T-cell (primary cell): ENCODE data around the gene PKD1L1. TPM values are rescaled to one million over a fixed set of nuclear protein-coding genes. Genes with fewer than 3 reads are reported as not detected.

Experiments
- ATAC-seq, 4 experiments: fragments of 200-7000 bp in 3 of 4; fragments of 150-1000 bp in 1 of 4; cut with Tn5 transposase; replicated peaks in 1 of 4; 1 replicate in 3 of 4; 2 replicates in 1 of 4; pipeline ENCODE4 v1.10.0; 2021; ENCODE audit warnings: moderate library complexity in 3 of 4, mild to moderate bottlenecking in 2 of 4, moderate number of reproducible peaks in 1 of 4
- CTCF ChIA-PET, 2 donors: fragments of 300-600 bp; sonication (Branson Sonifier 250); formaldehyde crosslinking; loops; one replicate each; lab custom pipeline; 2022; ENCODE audit warnings: antibody characterized with exemption in 2 of 2; lab: Charles Lee
- POLR2A ChIA-PET, 2 donors: fragments of 300-600 bp; sonication (Branson Sonifier 250); formaldehyde crosslinking; loops; one replicate each; lab custom pipeline; 2022; ENCODE audit warnings: antibody characterized with exemption in 2 of 2; lab: Charles Lee
- DNase-seq, 35 experiments: peaks; one replicate each; pipeline versions ENCODE4 v3.0.0 to v3.0.0-alpha.2; 2013 to 2023
- H3K27ac ChIP-seq: one replicate; pipeline ENCODE4 v1.5.1; 2013; ENCODE audit warnings: low read length
- H3K27me3 ChIP-seq, 2 experiments: replicated peaks in 1 of 2; 1 replicate in 1 of 2; 2 replicates in 1 of 2; pipeline versions ENCODE4 v1.6.1 to v1.7.0; 2013; ENCODE audit warnings: low read length in 1 of 2, mixed read lengths in 1 of 2; ENCODE audit not compliant: control insufficient read depth in 2 of 2, insufficient read depth in 2 of 2; ENCODE audit errors: extremely low read depth in 1 of 2
- H3K36me3 ChIP-seq, 2 donors: 1 replicate in 1 of 2; 2 replicates in 1 of 2; pipeline versions ENCODE4 v1.6.1 to v1.7.0; 2013; ENCODE audit warnings: low read length in 1 of 2; ENCODE audit not compliant: control insufficient read depth in 2 of 2, insufficient read depth in 1 of 2; ENCODE audit errors: extremely low read depth in 1 of 2
- H3K4me1 ChIP-seq, 2 experiments: 1 replicate in 1 of 2; 2 replicates in 1 of 2; pipeline versions ENCODE4 v1.6.1 to v1.7.0; 2013; ENCODE audit warnings: low read length in 2 of 2, mixed read lengths in 1 of 2; ENCODE audit not compliant: insufficient read depth in 2 of 2, control insufficient read depth in 1 of 2; ENCODE audit errors: extremely low read depth in 1 of 2
- H3K4me3 ChIP-seq, 2 donors: 1 replicate in 1 of 2; 2 replicates in 1 of 2; pipeline versions ENCODE4 v1.5.1 to v1.7.0; 2013; ENCODE audit warnings: mild to moderate bottlenecking in 2 of 2, low read length in 1 of 2, moderate library complexity in 1 of 2; ENCODE audit not compliant: control insufficient read depth in 1 of 2; ENCODE audit errors: extremely low read depth in 1 of 2
- H3K9me3 ChIP-seq: 2 replicates; pipeline ENCODE4 v1.7.0; 2013
- H3K27ac Mint-ChIP-seq, 2 donors: one replicate each; pipeline ENCODE4 v1.8.0; 2020 to 2021; ENCODE audit warnings: mild to moderate bottlenecking in 2 of 2, mixed read lengths in 2 of 2
- H3K27me3 Mint-ChIP-seq, 2 donors: one replicate each; pipeline ENCODE4 v1.8.0; 2021 to 2022; ENCODE audit warnings: mixed read lengths in 2 of 2
- H3K36me3 Mint-ChIP-seq: one replicate; pipeline ENCODE4 v1.8.0; 2021; ENCODE audit warnings: mixed read lengths
- H3K4me1 Mint-ChIP-seq, 3 donors: one replicate each; pipeline ENCODE4 v1.8.0; 2020 to 2022; ENCODE audit warnings: mixed read lengths in 3 of 3, mild to moderate bottlenecking in 1 of 3
- H3K4me3 Mint-ChIP-seq, 3 donors: one replicate each; pipeline ENCODE4 v1.8.0; 2020 to 2022; ENCODE audit warnings: mild to moderate bottlenecking in 3 of 3, mixed read lengths in 3 of 3, moderate library complexity in 3 of 3
- H3K9me3 Mint-ChIP-seq, 3 donors: one replicate each; pipeline ENCODE4 v1.8.0; 2020 to 2022; ENCODE audit warnings: mixed read lengths in 3 of 3
- WGBS: methylation state at CpG from one replicate; pipeline ENCODE4 v1.1.5; 2013; ENCODE audit warnings: missing lambda C conversion rate; ENCODE audit not compliant: insufficient coverage; 5-methylcytosine and 5-hydroxymethylcytosine counted together
- total RNA-seq, 35 experiments: library from RNA in 6 of 35; stranded (reverse) in 6 of 35; fragments of 120-200 nt in 1 of 35; gene quantifications; one replicate each; pipeline versions ENCODE4 v1.2.1 to v1.2.4 and lab custom pipeline; 2013 to 2026

The PKD1L1 gene
- total RNA-seq, 5 donors from 2014 or later (not counting 1 experiment from before 2014, with no cell fraction given), result 0.30 to 0.76 (median 0.38) TPM

GRCh38 chr7:47763063-47763974 is 184.9 kb downstream of the PKD1L1 start:
- H3K9me3 Mint-ChIP-seq, result peaks cover 0 to 6% (median 0%) of the 10 kb centered on the region in 3 donors
- no peaks in the 10 kb centered on the region for H3K9me3 ChIP-seq
- no peak for ATAC-seq
- no peak overlapping the region for H3K4me3 Mint-ChIP-seq
- H3K4me1 Mint-ChIP-seq, result peaks cover 0 to 2% (median 0%) of the 10 kb centered on the region in 3 donors
- no peaks in the 10 kb centered on the region for H3K4me1 ChIP-seq
- no peak for DNase-seq
- H3K36me3 Mint-ChIP-seq, result no peaks in the 10 kb centered on the region
- ChIA-PET CTCF (no interaction called here), POLR2A (no interaction called here)
- peaks cover 0 to 3% of the 10 kb centered on the region in 2 experiments for H3K27me3 ChIP-seq
- H3K27ac ChIP-seq, result no peak overlapping the region
- H3K4me3 ChIP-seq, result no peak overlapping the region
- no peak overlapping the region for H3K27ac Mint-ChIP-seq
- H3K27me3 Mint-ChIP-seq, result no peaks in the 10 kb centered on the region
- no peaks in the 10 kb centered on the region for H3K36me3 ChIP-seq
- 78% methylated on average over 3 of the region's 9 CpGs for WGBS

GRCh38 chr7:47762746-47763062 is 185.6 kb downstream of the PKD1L1 start:
- POLR2A ChIA-PET, result no interaction called here
- no peak overlapping the region for H3K27ac ChIP-seq

DNA sequence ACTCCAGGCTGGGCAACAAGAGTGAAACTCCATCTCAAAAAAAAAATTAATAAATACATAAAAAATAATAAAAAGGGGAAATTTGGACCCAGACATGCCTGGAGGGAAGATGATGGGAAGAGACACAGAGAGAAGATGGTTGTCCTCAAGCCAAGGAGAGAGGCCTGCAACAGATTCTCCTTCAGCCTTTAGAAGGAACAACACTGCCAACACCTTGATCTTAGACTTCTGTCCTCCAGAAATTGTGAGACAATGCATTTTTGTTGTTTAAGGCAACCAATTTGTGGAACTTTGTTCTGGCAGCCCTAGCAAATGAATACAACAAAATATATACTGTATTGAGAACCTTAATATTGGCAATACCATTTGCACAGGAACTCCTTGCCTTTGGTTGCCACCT is 186.1 kb downstream of the PKD1L1 start:
- ChIA-PET CTCF (no interaction called here), POLR2A (no interaction called here)
- ATAC-seq (no peak), DNase-seq (no peak)
- no peaks in the 10 kb centered on the region for H3K27me3 Mint-ChIP-seq
- peaks cover 0 to 2% (median 0%) of the 10 kb centered on the region in 3 donors for H3K4me1 Mint-ChIP-seq
- H3K4me3 ChIP-seq, result no peak overlapping the region
- H3K36me3 ChIP-seq, result no peaks in the 10 kb centered on the region
- no peaks in the 10 kb centered on the region for H3K9me3 ChIP-seq
- H3K4me3 Mint-ChIP-seq, result no peak overlapping the region
- peaks cover 0 to 3% of the 10 kb centered on the region in 2 experiments for H3K27me3 ChIP-seq
- H3K9me3 Mint-ChIP-seq, result peaks cover 0 to 2% (median 0%) of the 10 kb centered on the region in 3 donors
- no peaks in the 10 kb centered on the region for H3K4me1 ChIP-seq
- H3K27ac ChIP-seq, result no peak overlapping the region
- no peak overlapping the region for H3K27ac Mint-ChIP-seq
- no peaks in the 10 kb centered on the region for H3K36me3 Mint-ChIP-seq

More at GRCh38 chr7:47762746-47763062, 185.6 kb downstream of the PKD1L1 start:
- no peaks in the 10 kb centered on the region for H3K27me3 Mint-ChIP-seq
- H3K4me3 Mint-ChIP-seq, result no peak overlapping the region
- Histone ChIP-seq H3K27me3 (peaks cover 0 to 3% of the 10 kb centered on the region in 2 experiments), H3K4me3 (no peak overlapping the region), H3K9me3 (no peaks in the 10 kb centered on the region), H3K4me1 (no peaks in the 10 kb centered on the region), H3K36me3 (no peaks in the 10 kb centered on the region)
- no peaks in the 10 kb centered on the region for H3K36me3 Mint-ChIP-seq
- H3K4me1 Mint-ChIP-seq, result peaks cover 0 to 2% (median 0%) of the 10 kb centered on the region in 3 donors
- WGBS, result 95% methylated on average over 3 of the region's 4 CpGs
- H3K27ac Mint-ChIP-seq, result no peak overlapping the region
- CTCF ChIA-PET, result no interaction called here
- DNase-seq, result no peak
- peaks cover 0 to 5% (median 0%) of the 10 kb centered on the region in 3 donors for H3K9me3 Mint-ChIP-seq
- ATAC-seq, result no peak

GRCh38 chr7:47759056-47759706 is 189.1 kb downstream of the PKD1L1 start:
- no peaks in the 10 kb centered on the region for H3K9me3 ChIP-seq
- Mint-ChIP-seq H3K9me3 (no peaks in the 10 kb centered on the region), H3K4me3 (no peak overlapping the region), H3K27me3 (no peaks in the 10 kb centered on the region), H3K36me3 (no peaks in the 10 kb centered on the region), H3K4me1 (peaks cover 0 to 2% (median 0%) of the 10 kb centered on the region in 3 donors), H3K27ac (no peak overlapping the region)
- POLR2A ChIA-PET, result no interaction called here
- CTCF ChIA-PET, result no interaction called here
- peaks cover 0 to 6% of the 10 kb centered on the region in 2 experiments for H3K27me3 ChIP-seq
- no peak for ATAC-seq
- WGBS, result 67% methylated on average over 1 of the region's 4 CpGs
- no peak for DNase-seq
- H3K4me3 ChIP-seq, result no peak overlapping the region
- H3K27ac ChIP-seq, result no peak overlapping the region
- H3K4me1 ChIP-seq, result no peaks in the 10 kb centered on the region
- no peaks in the 10 kb centered on the region for H3K36me3 ChIP-seq

DNA sequence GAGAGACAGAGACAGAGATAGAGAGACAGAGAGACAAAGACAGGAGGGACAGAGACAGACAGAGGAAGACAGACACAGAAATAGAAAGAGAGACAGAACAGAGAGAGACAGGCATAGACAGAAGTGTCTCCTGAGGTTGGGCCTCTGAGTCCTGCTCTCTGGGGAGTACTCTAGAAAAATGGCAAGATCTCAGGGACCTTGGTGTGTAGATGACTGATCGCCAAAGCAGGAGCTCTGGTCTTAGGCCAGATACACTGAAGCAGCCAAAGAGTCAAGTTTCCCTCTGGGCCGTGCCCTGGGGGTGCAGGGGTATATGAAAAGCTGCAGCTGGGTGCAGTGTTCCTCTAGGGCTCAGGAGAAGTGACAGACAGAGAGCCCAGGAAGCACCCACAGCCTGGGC is 189.7 kb downstream of the PKD1L1 start:
- DNase-seq, result no peak
- H3K4me3 Mint-ChIP-seq, result no peak overlapping the region
- H3K36me3 ChIP-seq, result no peaks in the 10 kb centered on the region
- ChIA-PET CTCF (no interaction called here), POLR2A (no interaction called here)
- H3K9me3 Mint-ChIP-seq, result no peaks in the 10 kb centered on the region
- no peaks in the 10 kb centered on the region for H3K36me3 Mint-ChIP-seq
- H3K9me3 ChIP-seq, result no peaks in the 10 kb centered on the region
- H3K4me1 Mint-ChIP-seq, result peaks cover 0 to 2% (median 0%) of the 10 kb centered on the region in 3 donors
- peaks cover 0 to 6% of the 10 kb centered on the region in 2 experiments for H3K27me3 ChIP-seq
- H3K27ac Mint-ChIP-seq, result no peak overlapping the region
- H3K27me3 Mint-ChIP-seq, result no peaks in the 10 kb centered on the region
- no peak for ATAC-seq
- H3K4me1 ChIP-seq, result no peaks in the 10 kb centered on the region
- no peak overlapping the region for H3K27ac ChIP-seq
- H3K4me3 ChIP-seq, result no peak overlapping the region
- 55% methylated on average over 2 of the region's 2 CpGs for WGBS

GRCh38 chr7:47757921-47758411 is 190.3 kb downstream of the PKD1L1 start:
- Histone ChIP-seq H3K9me3 (no peaks in the 10 kb centered on the region), H3K27ac (no peak overlapping the region), H3K36me3 (no peaks in the 10 kb centered on the region), H3K27me3 (peaks cover 0 to 6% of the 10 kb centered on the region in 2 experiments), H3K4me1 (no peaks in the 10 kb centered on the region), H3K4me3 (no peak overlapping the region)
- WGBS, result 20% methylated on average over 1 of the region's 10 CpGs
- H3K36me3 Mint-ChIP-seq, result no peaks in the 10 kb centered on the region
- no peak overlapping the region for H3K4me3 Mint-ChIP-seq
- H3K27ac Mint-ChIP-seq, result no peak overlapping the region
- peaks cover 0 to 4% of the 10 kb centered on the region in 2 donors for H3K27me3 Mint-ChIP-seq
- ChIA-PET POLR2A (no interaction called here), CTCF (no interaction called here)
- ATAC-seq (no peak), DNase-seq (no peak)
- H3K9me3 Mint-ChIP-seq, result peaks cover 0 to 5% (median 3%) of the 10 kb centered on the region in 3 donors
- H3K4me1 Mint-ChIP-seq, result peaks cover 0 to under 1% (median 0%) of the 10 kb centered on the region in 3 donors
